Thymus (tissue), 14 donors: Measurements from ENCODE around the gene UBAP1. TPM values are rescaled to one million over a fixed set of nuclear protein-coding genes. Genes with fewer than 3 reads are reported as not detected.
A peak's percentile ranks its signal among the peaks of the same experiment; 100 is the strongest.
"Not testable (repeated sequence)": the region's sequence is repeated elsewhere in the genome, so short reads cannot be mapped to it uniquely, and the experiment has no call there.

Experiments used
- DNase-seq, 9 donors: peaks; one replicate each; pipeline ENCODE4 v3.0.0-alpha.2; 2013; ENCODE audit warnings: low spot score in 9 of 9, low read depth in 6 of 9, missing footprints in 1 of 9
- H3K27ac ChIP-seq, 2 donors: one replicate each; pipeline ENCODE4 v1.5.1; 2013; ENCODE audit warnings: control low read depth in 1 of 2, low read depth in 1 of 2, low read length in 1 of 2, mild to moderate bottlenecking in 1 of 2, moderate library complexity in 1 of 2
- H3K27me3 ChIP-seq, 2 donors: one replicate each; pipeline ENCODE4 v1.5.1; 2013; ENCODE audit warnings: low read length in 1 of 2; ENCODE audit not compliant: control insufficient read depth in 2 of 2, insufficient read depth in 1 of 2
- H3K36me3 ChIP-seq, 2 donors: one replicate each; pipeline ENCODE4 v1.5.1; 2013; ENCODE audit warnings: low read length in 1 of 2, mild to moderate bottlenecking in 1 of 2, moderate library complexity in 1 of 2; ENCODE audit not compliant: control insufficient read depth in 2 of 2, insufficient read depth in 2 of 2
- H3K4me1 ChIP-seq, 2 donors: one replicate each; pipeline ENCODE4 v1.5.1; 2013; ENCODE audit warnings: low read length in 2 of 2; ENCODE audit not compliant: control insufficient read depth in 2 of 2, insufficient read depth in 2 of 2
- H3K4me3 ChIP-seq, 2 donors: one replicate each; pipeline ENCODE4 v1.5.1; 2013; ENCODE audit warnings: low read length in 2 of 2, control low read depth in 1 of 2, mild to moderate bottlenecking in 1 of 2
- H3K9me3 ChIP-seq, 2 donors: one replicate each; pipeline ENCODE4 v1.5.1; 2013; ENCODE audit warnings: low read length in 1 of 2, mild to moderate bottlenecking in 1 of 2; ENCODE audit not compliant: control insufficient read depth in 2 of 2, insufficient read depth in 1 of 2
- WGBS: extraction: QIAGEN DNeasy Blood & Tissue Kit; methylation state at CpG from one replicate; pipeline ENCODE4 v1.1.7; 2013; 5-methylcytosine and 5-hydroxymethylcytosine counted together
- long read RNA-seq, 10 donors: transcript quantifications; one replicate each; lab custom pipeline, GENCODE V29; 2026
- polyA plus RNA-seq: library from polyadenylated mRNA; stranded (reverse); fragments of 200-250 nt; gene quantifications from one replicate; pipeline ENCODE4 v1.2.3, GENCODE V29; 2013
- total RNA-seq: library from RNA; stranded (reverse); fragments of 120-200 nt; gene quantifications from one replicate; pipeline ENCODE4 v1.2.4, GENCODE V29; 2013
- donor health status: healthy.

Gene UBAP1
- 19.3 TPM for total RNA-seq
- 40.1 TPM for polyA plus RNA-seq
- long read RNA-seq, donor 1: 0 reads
- long read RNA-seq, donor 2: 0 reads
- long read RNA-seq, donor 3, transcript UBAP1-201 (7 exons, 2,735 nt): major isoform, 10 of 39 reads
- long read RNA-seq, donor 3, partial matches to known transcripts: 28 of 39 reads
- long read RNA-seq, donor 3, other reads (novel, unspliced or antisense): 0 of 39 reads
- long read RNA-seq, donor 4, partial matches to known transcripts: 0 of 4 reads
- long read RNA-seq, donor 4, other reads (novel, unspliced or antisense): 0 of 4 reads
- long read RNA-seq, donor 5, transcript UBAP1-201 (7 exons, 2,735 nt): major isoform, 6 of 92 reads
- long read RNA-seq, donor 5, partial matches to known transcripts: 85 of 92 reads
- long read RNA-seq, donor 5, other reads (novel, unspliced or antisense): 0 of 92 reads
- long read RNA-seq, donor 6, transcript UBAP1-201 (7 exons, 2,735 nt): major isoform, 8 of 9 reads
- long read RNA-seq, donor 6, partial matches to known transcripts: 0 of 9 reads
- long read RNA-seq, donor 6, other reads (novel, unspliced or antisense): 0 of 9 reads
- long read RNA-seq, donor 7, transcript UBAP1-201 (7 exons, 2,735 nt): major isoform, 9 of 51 reads
- long read RNA-seq, donor 7, partial matches to known transcripts: 40 of 51 reads
- long read RNA-seq, donor 7, other reads (novel, unspliced or antisense): 0 of 51 reads
- long read RNA-seq, donor 8, partial matches to known transcripts: 5 of 9 reads
- long read RNA-seq, donor 8, other reads (novel, unspliced or antisense): 0 of 9 reads
- long read RNA-seq, donor 9, partial matches to known transcripts: 0 of 5 reads
- long read RNA-seq, donor 9, other reads (novel, unspliced or antisense): 0 of 5 reads
- long read RNA-seq, donor 10, partial matches to known transcripts: 0 of 4 reads
- long read RNA-seq, donor 10, other reads (novel, unspliced or antisense): 0 of 4 reads

DNA sequence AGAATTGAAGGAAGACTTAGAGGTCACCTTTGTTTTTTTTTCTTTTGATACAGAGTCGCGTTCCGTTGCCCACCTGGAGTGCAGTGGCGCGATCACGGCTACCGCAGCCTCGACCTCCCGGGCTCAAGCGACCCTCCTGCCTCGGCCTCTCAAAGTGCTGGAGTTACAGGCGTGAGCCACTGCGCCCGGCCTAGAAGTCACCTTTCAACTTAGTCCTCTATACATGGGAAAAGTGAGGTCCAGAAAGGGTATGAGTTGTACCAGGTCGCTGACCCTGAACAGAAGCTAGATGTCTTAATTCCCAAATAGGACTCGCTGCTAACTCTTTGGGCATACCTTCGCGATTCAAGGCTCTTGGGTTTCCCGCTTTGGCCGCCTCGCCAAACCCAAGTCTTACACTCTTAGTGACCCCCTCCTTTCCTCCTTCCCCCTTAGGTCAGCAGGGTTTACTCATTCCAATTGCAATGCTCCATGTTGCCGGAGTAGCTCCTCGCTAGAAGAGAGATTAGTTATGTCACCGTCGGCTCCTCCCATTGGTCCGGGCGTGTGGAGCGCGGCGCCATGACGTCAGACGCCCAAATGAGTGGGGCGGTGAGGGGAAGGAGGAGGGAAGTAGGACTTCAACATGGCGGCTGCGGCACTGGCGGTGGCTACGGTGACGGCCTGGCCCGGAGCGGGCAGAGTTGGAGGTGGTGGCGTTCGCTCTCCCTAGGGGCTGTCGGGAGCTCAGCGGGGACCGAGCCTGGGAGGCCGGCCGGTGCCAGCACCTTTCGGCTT, at the start of gene UBAP1:
TSS of gene UBAP1 (plus strand) at position 608 of the 777 bp plus-strand sequence. CDS start 41,872 bp downstream, outside the sequence.
- no peaks in the 10 kb centered on the region for H3K36me3 ChIP-seq
- under 1% methylated on average over 48 of the region's 48 CpGs for WGBS
- DNase-seq: peak; percentile 83 to 98 (median 94)
- peaks cover 3 to 14% of the 10 kb centered on the region in 2 donors for H3K4me1 ChIP-seq
- no peaks in the 10 kb centered on the region for H3K9me3 ChIP-seq
- H3K27ac ChIP-seq: peak within 1 kb of the TSS; percentile 87 to 94
- H3K27me3 ChIP-seq: no peaks in the 10 kb centered on the region
- peak within 1 kb of the TSS; percentile 73 to 80 for H3K4me3 ChIP-seq

DNA sequence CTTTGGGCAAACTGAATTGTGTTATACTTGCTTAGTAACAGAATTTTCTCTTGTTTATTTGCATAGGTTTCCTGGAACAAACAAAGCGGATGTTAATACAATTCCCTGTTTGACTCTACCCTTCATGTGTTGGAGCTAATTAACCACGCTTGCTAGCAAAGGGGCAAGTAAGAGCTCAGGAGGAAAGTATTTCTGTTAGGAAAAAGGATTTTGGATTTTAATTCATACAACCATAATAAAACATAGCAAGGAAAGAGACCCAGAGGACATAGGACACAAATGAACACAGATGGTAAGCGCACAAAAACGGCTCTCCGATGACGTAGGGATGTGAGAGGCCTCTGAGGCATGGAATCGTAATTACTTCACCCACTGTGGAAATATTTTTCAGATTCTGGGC, 47.3 kb upstream of the UBAP1 start:
- H3K27ac ChIP-seq: no peak overlapping the region
- 98% methylated on average over 7 of the region's 7 CpGs for whole genome bisulfite sequencing
- DNase-seq: no peak
- no peaks in the 10 kb centered on the region for H3K9me3 ChIP-seq
- H3K36me3 ChIP-seq: no peaks in the 10 kb centered on the region
- peaks cover 0 to 4% of the 10 kb centered on the region in 2 donors for H3K4me1 ChIP-seq
- H3K27me3 ChIP-seq: no peaks in the 10 kb centered on the region
- H3K4me3 ChIP-seq: no peak overlapping the region

DNA sequence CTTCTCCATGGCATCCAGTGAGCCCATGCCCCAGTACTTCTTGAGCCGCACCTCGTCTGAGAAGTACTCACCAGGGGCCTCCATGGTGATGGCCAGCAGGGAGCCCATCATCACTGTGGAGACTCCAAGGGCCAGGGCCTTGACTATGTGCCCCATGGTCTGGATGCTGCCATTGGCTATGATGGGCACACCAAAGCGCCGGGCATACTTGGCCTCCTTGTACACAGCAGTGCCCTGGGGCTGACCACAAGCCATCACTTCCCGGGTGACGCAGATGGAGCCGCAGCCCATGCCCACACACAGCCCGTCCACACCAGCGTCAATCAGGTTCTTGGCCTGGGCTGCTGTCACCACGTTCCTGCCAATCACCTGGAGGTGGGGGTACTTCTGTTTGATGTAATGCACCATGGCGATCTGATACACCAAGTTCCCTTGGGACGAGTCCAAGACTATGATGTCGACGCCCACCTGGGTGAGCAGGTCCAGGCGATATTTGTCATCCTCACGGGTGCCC, 45.4 kb upstream of the UBAP1 start:
- no peak overlapping the region for H3K4me3 ChIP-seq
- WGBS: 98% methylated on average over 16 of the region's 16 CpGs
- H3K4me1 ChIP-seq: no peaks in the 10 kb centered on the region
- H3K27me3 ChIP-seq: no peaks in the 10 kb centered on the region
- no peak overlapping the region for H3K27ac ChIP-seq
- no peaks in the 10 kb centered on the region for H3K36me3 ChIP-seq
- H3K9me3 ChIP-seq: no peaks in the 10 kb centered on the region
- DNase-seq: no peak

DNA sequence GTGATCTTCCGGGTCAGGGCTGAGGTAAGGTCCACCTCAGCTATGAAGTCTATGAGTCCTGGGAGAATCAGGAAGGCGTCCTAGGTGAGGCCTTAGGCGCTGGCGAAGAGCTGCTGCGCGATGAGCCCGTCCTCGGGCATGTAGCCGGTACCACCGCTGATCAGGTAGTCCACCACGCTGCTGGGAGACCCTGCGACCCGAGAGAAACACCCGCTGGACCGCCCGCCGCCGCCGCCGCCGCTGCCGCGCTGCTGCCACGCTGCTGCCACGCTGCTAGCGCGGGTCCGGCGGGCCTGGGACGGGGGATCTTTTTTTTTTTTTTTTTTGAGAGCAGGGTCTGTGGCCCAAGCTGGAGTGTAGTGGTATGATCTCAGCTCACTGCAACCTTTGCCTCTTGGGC, 44.3 kb upstream of the UBAP1 start:
- DNase-seq: no peak
- WGBS: 97% methylated on average over 30 of the region's 30 CpGs

DNA sequence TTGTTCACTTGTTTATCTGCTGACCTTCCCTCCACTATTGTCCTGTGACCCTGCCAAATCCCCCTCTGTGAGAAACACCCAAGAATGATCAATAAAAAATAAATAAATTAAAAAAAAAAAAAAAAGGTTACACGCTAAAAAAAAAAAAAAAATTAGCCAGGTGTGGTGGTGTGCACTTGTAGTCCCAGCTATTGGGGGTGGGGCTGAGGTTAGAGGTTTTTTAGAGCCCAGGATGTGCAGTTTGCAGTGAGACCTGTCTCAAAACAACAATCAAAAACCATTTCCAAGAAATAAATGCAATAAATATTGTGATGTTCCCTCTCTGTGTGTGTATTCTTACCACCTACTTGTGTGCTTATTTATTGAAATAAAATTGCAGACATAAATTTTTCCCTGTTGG, 40.2 kb upstream of the UBAP1 start:
- WGBS: 50% methylated on average over 1 of the region's 1 CpG
- peak in 1 of 9 donors; percentile 38 for DNase-seq
- not testable (repeated sequence) for H3K9me3 ChIP-seq, H3K27me3 ChIP-seq, H3K4me1 ChIP-seq, H3K4me3 ChIP-seq, H3K36me3 ChIP-seq, H3K27ac ChIP-seq

More for the DNA sequence above, 44.3 kb upstream of the UBAP1 start:
- Histone ChIP-seq H3K4me3 (no peak overlapping the region), H3K27ac (no peak overlapping the region), H3K27me3 (no peaks in the 10 kb centered on the region), H3K9me3 (no peaks in the 10 kb centered on the region), H3K4me1 (no peaks in the 10 kb centered on the region), H3K36me3 (no peaks in the 10 kb centered on the region)

DNA sequence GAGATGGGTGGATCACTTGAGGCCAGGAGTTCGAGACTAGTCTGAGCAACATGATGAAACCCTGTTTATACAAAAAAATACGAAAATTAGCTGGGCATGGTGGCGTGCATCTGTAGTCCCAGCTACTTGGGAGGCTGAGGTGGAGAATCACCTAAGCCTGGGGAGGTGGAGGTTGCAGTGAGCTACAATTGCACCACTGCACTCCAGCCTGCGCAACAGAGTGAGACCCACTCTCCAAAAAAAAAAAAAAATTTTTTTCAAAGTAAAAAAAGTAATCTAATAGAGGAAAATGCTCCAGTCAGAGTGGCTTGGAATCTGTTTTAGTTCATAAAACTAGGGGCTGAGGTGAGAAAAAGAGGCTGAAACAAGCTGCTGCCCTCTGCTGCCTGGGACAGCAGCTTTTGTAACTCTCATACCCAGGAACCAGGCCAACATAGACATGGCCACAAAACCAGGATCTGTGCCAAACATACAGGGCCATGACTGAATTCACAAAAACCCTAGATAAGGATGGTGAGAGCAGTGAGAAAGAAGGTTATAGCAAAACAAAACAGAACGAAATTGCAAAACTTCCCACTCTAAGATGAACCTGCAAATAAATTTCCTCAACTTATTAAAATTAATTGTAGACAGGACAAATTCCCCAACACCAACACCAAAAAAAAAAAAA, 39.2 kb upstream of the UBAP1 start:
- WGBS: 91% methylated on average over 5 of the region's 5 CpGs
- H3K9me3 ChIP-seq: no peaks in the 10 kb centered on the region
- no peak overlapping the region for H3K27ac ChIP-seq
- H3K4me3 ChIP-seq: no peak overlapping the region
- no peak for DNase-seq
- no peaks in the 10 kb centered on the region for H3K27me3 ChIP-seq
- no peaks in the 10 kb centered on the region for H3K36me3 ChIP-seq
- H3K4me1 ChIP-seq: no peaks in the 10 kb centered on the region

DNA sequence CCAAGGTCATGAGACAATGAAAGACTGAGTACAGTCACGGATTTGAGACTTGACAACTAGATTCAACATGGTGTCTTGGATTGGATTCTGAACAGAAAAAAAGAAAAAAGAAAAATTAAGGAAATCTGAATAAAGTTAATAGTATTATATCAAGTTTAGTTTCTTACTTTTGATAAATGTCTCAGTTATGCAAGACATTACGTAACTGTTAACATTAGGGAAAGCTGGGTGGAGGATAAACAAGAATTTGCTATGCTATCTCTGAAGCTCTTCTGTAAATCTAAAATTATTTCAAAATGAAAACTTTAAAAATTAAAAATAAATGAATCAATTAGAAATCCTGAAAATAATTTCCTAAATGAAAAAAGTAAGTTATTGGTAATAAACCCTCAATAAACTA, 38.0 kb upstream of the UBAP1 start:
- no peaks in the 10 kb centered on the region for H3K4me1 ChIP-seq
- H3K9me3 ChIP-seq: no peaks in the 10 kb centered on the region
- no peak overlapping the region for H3K4me3 ChIP-seq
- H3K36me3 ChIP-seq: no peaks in the 10 kb centered on the region
- WGBS: 97% methylated on average over 2 of the region's 2 CpGs
- DNase-seq: no peak
- no peaks in the 10 kb centered on the region for H3K27me3 ChIP-seq
- no peak overlapping the region for H3K27ac ChIP-seq

DNA sequence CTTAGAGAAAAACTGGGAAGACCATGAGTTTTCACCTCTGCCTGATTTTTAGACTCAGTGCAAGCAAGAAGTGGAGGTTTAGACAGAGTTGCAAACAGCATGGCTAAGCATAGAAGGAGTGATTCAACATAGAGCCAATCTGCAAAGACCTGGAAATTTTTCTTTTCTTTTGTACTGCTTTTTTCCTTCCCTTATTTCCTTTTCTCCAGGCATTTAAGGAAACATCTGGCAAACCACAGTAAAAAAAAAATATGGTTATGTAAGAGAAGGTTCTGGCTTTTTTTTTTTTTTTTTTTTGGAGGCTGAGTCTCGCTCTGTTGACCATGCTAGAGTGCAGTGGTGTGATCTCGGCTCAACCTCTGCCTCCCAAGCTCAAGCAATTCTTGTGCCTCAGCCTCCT, 35.7 kb upstream of the UBAP1 start:
- H3K36me3 ChIP-seq: no peaks in the 10 kb centered on the region
- no peak overlapping the region for H3K27ac ChIP-seq
- no peak overlapping the region for H3K4me3 ChIP-seq
- WGBS: 80% methylated on average over 2 of the region's 2 CpGs
- no peaks in the 10 kb centered on the region for H3K4me1 ChIP-seq
- H3K27me3 ChIP-seq: no peaks in the 10 kb centered on the region
- no peak for DNase-seq
- no peaks in the 10 kb centered on the region for H3K9me3 ChIP-seq
